ENCODE results near the gene LSAMP. TPM values are rescaled to one million over a fixed set of nuclear protein-coding genes. Genes with fewer than 3 reads are reported as not detected.

The LSAMP gene
- total RNA-seq, 1 donor from 2014 or later = 16.4 TPM

GRCh38 chr3:115787818-115788217 is 657.5 kb downstream of the LSAMP start:
- no peaks in the 10 kb centered on the region for H3K27me3 Mint-ChIP-seq (ENCODE audit: low read depth, unreplicated experiment)
- H3K4me1 ChIP-seq (ENCODE audit: insufficient read depth, low read length) = peaks cover 56% of the 10 kb centered on the region
- no peak overlapping the region for H3K9ac ChIP-seq (ENCODE audit: low read length)
- H3K27me3 ChIP-seq (ENCODE audit: insufficient read depth, low read length) = no peaks in the 10 kb centered on the region
- no peak for FAIRE-seq
- no peaks in the 10 kb centered on the region for H3K79me2 ChIP-seq (ENCODE audit: insufficient read depth, low read length)
- H4K20me1 ChIP-seq (ENCODE audit: insufficient read depth, low read length) = no peaks in the 10 kb centered on the region
- H3K27ac ChIP-seq (ENCODE audit: low read depth, low read length) = peak overlapping the region; percentile 95
- H3K36me3 ChIP-seq (ENCODE audit: insufficient read depth, low read length) = no peaks in the 10 kb centered on the region
- no peak for DNase-seq (ENCODE audit: low read depth)
- no peak for TF ChIP-seq EZH2 (IDR thresholded peaks at IDR 0.05; ENCODE audit: insufficient read depth, low read length)
- TF ChIP-seq, protein P1, sequence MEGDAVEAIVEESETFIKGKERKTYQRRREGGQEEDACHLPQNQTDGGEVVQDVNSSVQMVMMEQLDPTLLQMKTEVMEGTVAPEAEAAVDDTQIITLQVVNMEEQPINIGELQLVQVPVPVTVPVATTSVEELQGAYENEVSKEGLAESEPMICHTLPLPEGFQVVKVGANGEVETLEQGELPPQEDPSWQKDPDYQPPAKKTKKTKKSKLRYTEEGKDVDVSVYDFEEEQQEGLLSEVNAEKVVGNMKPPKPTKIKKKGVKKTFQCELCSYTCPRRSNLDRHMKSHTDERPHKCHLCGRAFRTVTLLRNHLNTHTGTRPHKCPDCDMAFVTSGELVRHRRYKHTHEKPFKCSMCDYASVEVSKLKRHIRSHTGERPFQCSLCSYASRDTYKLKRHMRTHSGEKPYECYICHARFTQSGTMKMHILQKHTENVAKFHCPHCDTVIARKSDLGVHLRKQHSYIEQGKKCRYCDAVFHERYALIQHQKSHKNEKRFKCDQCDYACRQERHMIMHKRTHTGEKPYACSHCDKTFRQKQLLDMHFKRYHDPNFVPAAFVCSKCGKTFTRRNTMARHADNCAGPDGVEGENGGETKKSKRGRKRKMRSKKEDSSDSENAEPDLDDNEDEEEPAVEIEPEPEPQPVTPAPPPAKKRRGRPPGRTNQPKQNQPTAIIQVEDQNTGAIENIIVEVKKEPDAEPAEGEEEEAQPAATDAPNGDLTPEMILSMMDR (IDR thresholded peaks at IDR 0.05; ENCODE audit: insufficient read depth, low read depth, low read length) = no peak
- peak overlapping the region; percentile 96 for H3K27ac Mint-ChIP-seq (ENCODE audit: unreplicated experiment)
- no peaks in the 10 kb centered on the region for H3K36me3 Mint-ChIP-seq (ENCODE audit: low read depth, unreplicated experiment)
- no peak overlapping the region for H3K4me3 Mint-ChIP-seq (ENCODE audit: unreplicated experiment)
- no peak overlapping the region for H2AFZ ChIP-seq (ENCODE audit: low read depth, low read length)
- no peak overlapping the region for H3K4me2 ChIP-seq (ENCODE audit: low read length)
- no peaks in the 10 kb centered on the region for H3K9me3 Mint-ChIP-seq (ENCODE audit: unreplicated experiment)
- peaks cover 44% of the 10 kb centered on the region for H3K4me1 Mint-ChIP-seq (ENCODE audit: low read depth, unreplicated experiment)
- no peak overlapping the region for H3K4me3 ChIP-seq (ENCODE audit: insufficient read depth, low read depth, low read length)
- H3K9me3 ChIP-seq (ENCODE audit: insufficient read depth, low read depth, low read length) = no peaks in the 10 kb centered on the region

DNA sequence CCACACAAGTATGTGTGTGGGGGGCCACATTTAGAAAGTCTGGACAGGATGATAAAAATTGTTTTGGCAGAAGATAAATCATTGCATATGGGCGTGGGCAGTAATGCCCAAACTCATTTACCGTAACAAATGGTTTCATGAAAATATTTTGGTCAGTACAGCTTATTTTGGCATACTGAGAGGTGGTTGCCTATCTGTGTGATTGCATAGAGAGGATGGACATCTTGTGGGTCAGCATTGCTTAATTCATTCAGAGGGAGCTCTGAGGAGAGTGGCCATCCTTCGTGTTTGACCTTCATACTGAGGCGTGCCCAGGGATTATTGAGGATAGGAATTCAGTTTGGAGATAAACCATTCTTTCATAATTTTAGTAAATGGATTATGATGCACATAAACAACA is 659.5 kb downstream of the LSAMP start:
- no peaks in the 10 kb centered on the region for H3K27me3 Mint-ChIP-seq (ENCODE audit: low read depth, unreplicated experiment)
- peak overlapping the region; percentile 99 for H3K9ac ChIP-seq (ENCODE audit: low read length)
- H3K9me3 Mint-ChIP-seq (ENCODE audit: unreplicated experiment) = no peaks in the 10 kb centered on the region
- no peak overlapping the region for H2AFZ ChIP-seq (ENCODE audit: low read depth, low read length)
- H4K20me1 ChIP-seq (ENCODE audit: insufficient read depth, low read length) = no peaks in the 10 kb centered on the region
- H3K36me3 Mint-ChIP-seq (ENCODE audit: low read depth, unreplicated experiment) = no peaks in the 10 kb centered on the region
- TF ChIP-seq EZH2 (IDR thresholded peaks at IDR 0.05; ENCODE audit: insufficient read depth, low read length) = no peak
- TF ChIP-seq, protein P1 (IDR thresholded peaks at IDR 0.05; ENCODE audit: insufficient read depth, low read depth, low read length) = no peak
- H3K4me3 Mint-ChIP-seq (ENCODE audit: unreplicated experiment) = no peak overlapping the region
- H3K79me2 ChIP-seq (ENCODE audit: insufficient read depth, low read length) = no peaks in the 10 kb centered on the region
- peaks cover 30% of the 10 kb centered on the region for H3K4me1 Mint-ChIP-seq (ENCODE audit: low read depth, unreplicated experiment)
- H3K9me3 ChIP-seq (ENCODE audit: insufficient read depth, low read depth, low read length) = no peaks in the 10 kb centered on the region
- FAIRE-seq (no peak), DNase-seq (ENCODE audit: low read depth) (peak; percentile 75)
- H3K27ac Mint-ChIP-seq (ENCODE audit: unreplicated experiment) = peak overlapping the region; percentile 92
- H3K4me2 ChIP-seq (ENCODE audit: low read length) = peak overlapping the region; percentile 97
- no peaks in the 10 kb centered on the region for H3K36me3 ChIP-seq (ENCODE audit: insufficient read depth, low read length)
- H3K4me1 ChIP-seq (ENCODE audit: insufficient read depth, low read length) = peaks cover 39% of the 10 kb centered on the region
- H3K4me3 ChIP-seq (ENCODE audit: insufficient read depth, low read depth, low read length) = peak overlapping the region; percentile 70
- H3K27me3 ChIP-seq (ENCODE audit: insufficient read depth, low read length) = no peaks in the 10 kb centered on the region
- H3K27ac ChIP-seq (ENCODE audit: low read depth, low read length) = peak overlapping the region; percentile 98

GRCh38 chr3:115784739-115785536 is 660.3 kb downstream of the LSAMP start:
- Mint-ChIP-seq H3K36me3 (ENCODE audit: low read depth, unreplicated experiment) (no peaks in the 10 kb centered on the region), H3K27me3 (ENCODE audit: low read depth, unreplicated experiment) (no peaks in the 10 kb centered on the region), H3K4me1 (ENCODE audit: low read depth, unreplicated experiment) (peaks cover 22% of the 10 kb centered on the region), H3K4me3 (ENCODE audit: unreplicated experiment) (peak overlapping the region; percentile 82), H3K9me3 (ENCODE audit: unreplicated experiment) (no peaks in the 10 kb centered on the region), H3K27ac (ENCODE audit: unreplicated experiment) (peak overlapping the region; percentile 92)
- H3K79me2 ChIP-seq (ENCODE audit: insufficient read depth, low read length) = no peaks in the 10 kb centered on the region
- peak; percentile 20 for FAIRE-seq
- H3K27me3 ChIP-seq (ENCODE audit: insufficient read depth, low read length) = no peaks in the 10 kb centered on the region
- H3K9me3 ChIP-seq (ENCODE audit: insufficient read depth, low read depth, low read length) = no peaks in the 10 kb centered on the region
- no peaks in the 10 kb centered on the region for H3K36me3 ChIP-seq (ENCODE audit: insufficient read depth, low read length)
- DNase-seq (ENCODE audit: low read depth) = peak; percentile 92
- H3K4me2 ChIP-seq (ENCODE audit: low read length) = peak overlapping the region; percentile 97
- peak overlapping the region; percentile 98 for H3K27ac ChIP-seq (ENCODE audit: low read depth, low read length)
- no peaks in the 10 kb centered on the region for H4K20me1 ChIP-seq (ENCODE audit: insufficient read depth, low read length)
- peak overlapping the region; percentile 99 for H3K9ac ChIP-seq (ENCODE audit: low read length)
- H3K4me1 ChIP-seq (ENCODE audit: insufficient read depth, low read length) = peaks cover 32% of the 10 kb centered on the region
- TF ChIP-seq, protein P1 (IDR thresholded peaks at IDR 0.05; ENCODE audit: insufficient read depth, low read depth, low read length) = no peak
- no peak for TF ChIP-seq EZH2 (IDR thresholded peaks at IDR 0.05; ENCODE audit: insufficient read depth, low read length)
- peak overlapping the region; percentile 70 for H3K4me3 ChIP-seq (ENCODE audit: insufficient read depth, low read depth, low read length)
- H2AFZ ChIP-seq (ENCODE audit: low read depth, low read length) = peak overlapping the region; percentile 4

Measured in astrocyte (in vitro differentiated cells and primary cell).